ENCODE data around the gene GNG4.
"Not testable (repeated sequence)": the region's sequence is repeated elsewhere in the genome, so short reads cannot be mapped to it uniquely, and the experiment has no call there.

GNG4 gene

GRCh38 chr1:235648954-235649367 lies 623 bp downstream of the GNG4 start:
- no peak for DNase-seq (ENCODE audit: low spot score)

- no peak for DNase-seq (ENCODE audit: low spot score)
These were observed 1.1 kb downstream of the GNG4 start for GRCh38 chr1:235648407-235648907.

GRCh38 chr1:235647537-235647936 lies 2.0 kb downstream of the GNG4 start:
- not testable (repeated sequence) for DNase-seq (ENCODE audit: low spot score)

GRCh38 chr1:235646463-235646862 lies 3.1 kb downstream of the GNG4 start:
- no peak for DNase-seq (ENCODE audit: low spot score)

- no peak for DNase-seq (ENCODE audit: low spot score)
These were observed 4.8 kb downstream of the GNG4 start for GRCh38 chr1:235644693-235645305.

GRCh38 chr1:235643837-235644692 lies 5.5 kb downstream of the GNG4 start:
- DNase-seq (ENCODE audit: low spot score), result no peak

- no peak for DNase-seq (ENCODE audit: low spot score)
These were observed 6.6 kb downstream of the GNG4 start for GRCh38 chr1:235642943-235643371.

- DNase-seq (ENCODE audit: low spot score), result no peak
These were observed 7.3 kb downstream of the GNG4 start for GRCh38 chr1:235642011-235642942.

- DNase-seq (ENCODE audit: low spot score), result no peak
These were observed 9.0 kb downstream of the GNG4 start for GRCh38 chr1:235640580-235640979.

GRCh38 chr1:235639226-235640205 lies 10.1 kb downstream of the GNG4 start:
- DNase-seq (ENCODE audit: low spot score), result no peak

GRCh38 chr1:235638612-235639011 lies 11.0 kb downstream of the GNG4 start:
- DNase-seq (ENCODE audit: low spot score), result not testable (repeated sequence)

- no peak for DNase-seq (ENCODE audit: low spot score)
These were observed 11.6 kb downstream of the GNG4 start for GRCh38 chr1:235637756-235638534.

- no peak for DNase-seq (ENCODE audit: low spot score)
These were observed 13.5 kb downstream of the GNG4 start for GRCh38 chr1:235635938-235636662.

GRCh38 chr1:235632506-235633401 lies 16.8 kb downstream of the GNG4 start:
- no peak for DNase-seq (ENCODE audit: low spot score)

GRCh38 chr1:235631816-235632215 lies 17.8 kb downstream of the GNG4 start:
- no peak for DNase-seq (ENCODE audit: low spot score)

- DNase-seq (ENCODE audit: low spot score), result no peak
These were observed 21.1 kb downstream of the GNG4 start for GRCh38 chr1:235628316-235629005.

- DNase-seq (ENCODE audit: low spot score), result no peak
These were observed 23.8 kb downstream of the GNG4 start for GRCh38 chr1:235625831-235626230.

- DNase-seq (ENCODE audit: low spot score), result no peak
These were observed 24.2 kb downstream of the GNG4 start for GRCh38 chr1:235625340-235625739.
